HEK293 (cell line): ENCODE measurements around the gene SH3YL1.
A peak's percentile ranks its signal among the peaks of the same experiment; 100 is the strongest.

Experiments used
- CTCF ChIA-PET: fragments of 350-600 bp; formaldehyde crosslinking; extraction: SDS; loops from one replicate; lab custom pipeline; 2021; ENCODE audit warnings: antibody characterized with exemption; lab: Yijun Ruan, JAX
- POLR2A ChIA-PET: fragments of 300-600 bp; formaldehyde crosslinking; extraction: SDS; loops from one replicate; lab custom pipeline; 2020; ENCODE audit warnings: antibody characterized with exemption, inconsistent platforms; lab: Yijun Ruan, JAX
- H3K27ac ChIP-seq: fragments of 200-500 bp; sonication (Bioruptor generic); 2 replicates; pipeline ENCODE4 v1.5.1; 2014; ENCODE audit warnings: low read depth, low read length, control low read depth, inconsistent platforms; ENCODE audit errors: extremely low read depth
- H3K36me3 ChIP-seq, 2 experiments: fragments of 200-500 bp in 1 of 2; sonication (Bioruptor generic) in 1 of 2; 1 replicate in 1 of 2; 2 replicates in 1 of 2; pipeline ENCODE4 v1.5.1; 2014 to 2017; ENCODE audit warnings: inconsistent platforms in 2 of 2, low read length in 2 of 2; ENCODE audit not compliant: control insufficient read depth in 2 of 2, insufficient read depth in 1 of 2
- H3K4me1 ChIP-seq: fragments of 200-500 bp; sonication (Bioruptor generic); 2 replicates; pipeline ENCODE4 v1.5.1; 2014; ENCODE audit warnings: mild to moderate bottlenecking, low read length, inconsistent platforms; ENCODE audit not compliant: control insufficient read depth, insufficient read depth
- H3K4me3 ChIP-seq: 2 replicates; pipeline ENCODE4 v1.5.1; 2011; ENCODE audit warnings: low read depth, mild to moderate bottlenecking, control low read depth, low read length, moderate library complexity
- H3K9me3 ChIP-seq: fragments of 200-500 bp; sonication (Bioruptor generic); 2 replicates; pipeline ENCODE4 v1.5.1; 2014; ENCODE audit warnings: low read depth, low read length, inconsistent platforms; ENCODE audit not compliant: control insufficient read depth, insufficient read depth
- ATF2 ChIP-seq: fragments of 450-650 bp; formaldehyde crosslinking; IDR thresholded peaks from 2 replicates; pipeline ENCODE4 v1.5.1; 2016; ENCODE audit warnings: missing biosample characterization, missing genetic modification characterization, low read depth
- SCRT2 ChIP-seq: fragments of 450-650 bp; formaldehyde crosslinking; IDR thresholded peaks from 2 replicates; pipeline ENCODE4 v1.5.1; 2016; ENCODE audit warnings: missing biosample characterization, missing genetic modification characterization
- SETDB1 ChIP-seq: IDR thresholded peaks from one replicate; pipeline ENCODE4 v1.6.1; 2017; ENCODE audit warnings: mild to moderate bottlenecking, low read length, moderate library complexity, mixed read lengths; ENCODE audit not compliant: insufficient read length
- TRIM28 ChIP-seq: IDR thresholded peaks from 2 replicates; pipeline ENCODE4 v1.6.1; 2011; ENCODE audit warnings: low read length, control low read depth, borderline replicate concordance
- ZBTB8A ChIP-seq: fragments of 450-650 bp; formaldehyde crosslinking; IDR thresholded peaks from 2 replicates; pipeline ENCODE4 v1.5.1; 2016; ENCODE audit warnings: missing biosample characterization, missing genetic modification characterization
- ZNF114 ChIP-seq: fragments of 450-650 bp; formaldehyde crosslinking; IDR thresholded peaks from 2 replicates; pipeline ENCODE4 v1.5.0; 2017; ENCODE audit warnings: missing biosample characterization, missing genetic modification characterization
- ZNF2 ChIP-seq: fragments of 450-650 bp; formaldehyde crosslinking; IDR thresholded peaks from 2 replicates; pipeline ENCODE4 v1.5.1; 2016; ENCODE audit warnings: missing biosample characterization, missing genetic modification characterization
- ZNF24 ChIP-seq: fragments of 450-650 bp; formaldehyde crosslinking; IDR thresholded peaks from 2 replicates; pipeline ENCODE4 v1.5.1; 2016; ENCODE audit warnings: missing biosample characterization, missing genetic modification characterization
- ZNF266 ChIP-seq: fragments of 450-650 bp; formaldehyde crosslinking; IDR thresholded peaks from 2 replicates; pipeline ENCODE4 v1.5.1; 2016; ENCODE audit warnings: missing biosample characterization, missing genetic modification characterization, low read depth
- ZNF324 ChIP-seq: fragments of 450-650 bp; formaldehyde crosslinking; IDR thresholded peaks from 2 replicates; pipeline ENCODE4 v1.5.1; 2016; ENCODE audit warnings: missing biosample characterization, missing genetic modification characterization
- ZNF350 ChIP-seq: fragments of 450-650 bp; formaldehyde crosslinking; IDR thresholded peaks from 2 replicates; pipeline ENCODE4 v1.5.0; 2017; ENCODE audit warnings: missing biosample characterization, mild to moderate bottlenecking, missing genetic modification characterization
- ZNF449 ChIP-seq: fragments of 450-650 bp; formaldehyde crosslinking; IDR thresholded peaks from 2 replicates; pipeline ENCODE4 v1.5.1; 2017; ENCODE audit warnings: missing biosample characterization, mild to moderate bottlenecking, missing genetic modification characterization, moderate library complexity
- ZNF510 ChIP-seq: fragments of 450-650 bp; formaldehyde crosslinking; IDR thresholded peaks from 2 replicates; pipeline ENCODE4 v1.5.1; 2018; ENCODE audit warnings: mild to moderate bottlenecking, missing genetic modification characterization, missing biosample characterization; ENCODE audit not compliant: insufficient replicate concordance
- ZNF560 ChIP-seq: fragments of 450-650 bp; formaldehyde crosslinking; IDR thresholded peaks from 2 replicates; pipeline ENCODE4 v1.5.1; 2017; ENCODE audit warnings: missing biosample characterization, missing genetic modification characterization, borderline replicate concordance
- ZNF610 ChIP-seq: fragments of 450-650 bp; formaldehyde crosslinking; IDR thresholded peaks from 2 replicates; pipeline ENCODE4 v1.5.1; 2016; ENCODE audit warnings: missing biosample characterization, missing genetic modification characterization, borderline replicate concordance
- ZNF658 ChIP-seq: fragments of 450-650 bp; formaldehyde crosslinking; IDR thresholded peaks from 2 replicates; pipeline ENCODE4; 2016; ENCODE audit warnings: missing biosample characterization, missing genetic modification characterization
- ZNF747 ChIP-seq: fragments of 450-650 bp; formaldehyde crosslinking; IDR thresholded peaks from 2 replicates; pipeline ENCODE4 v1.5.1; 2016; ENCODE audit warnings: missing biosample characterization, missing genetic modification characterization
- ZSCAN23 ChIP-seq: fragments of 450-650 bp; formaldehyde crosslinking; IDR thresholded peaks from 2 replicates; pipeline ENCODE4 v1.5.1; 2016; ENCODE audit warnings: missing biosample characterization, missing genetic modification characterization
- TF ChIP-seq, protein P1 (sequence below): fragments of 450-650 bp; IDR thresholded peaks from 2 replicates; pipeline ENCODE4 v1.5.1; 2018; ENCODE audit warnings: missing biosample characterization, mild to moderate bottlenecking, missing genetic modification characterization
- TF ChIP-seq, protein P2 (sequence below): fragments of 450-650 bp; formaldehyde crosslinking; IDR thresholded peaks from 2 replicates; pipeline ENCODE4 v1.5.1; 2017; ENCODE audit warnings: missing biosample characterization, missing genetic modification characterization

SH3YL1 gene

DNA sequence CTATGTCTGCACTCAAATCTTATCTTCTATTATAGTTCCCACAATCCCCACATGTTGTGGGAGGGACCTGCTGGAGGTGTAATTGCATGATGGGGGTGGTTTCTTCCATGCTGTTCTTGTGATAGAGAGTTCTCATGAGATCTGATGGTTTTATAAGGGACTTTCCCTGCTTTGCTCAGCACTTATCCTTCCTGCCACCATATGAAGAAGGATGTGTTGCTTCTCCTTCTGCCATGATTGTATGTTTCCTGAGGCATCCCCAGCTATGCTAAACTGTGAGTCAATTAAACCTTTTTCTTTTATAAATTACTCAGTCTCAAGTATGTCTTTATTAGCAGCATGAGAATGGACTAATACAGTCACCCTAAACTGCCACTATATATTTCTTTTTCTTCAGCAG lies 79.1 kb downstream of the SH3YL1 start (continued):
- no peak for TF ChIP-seq ZNF266 (tag by site-specific recombination)
- no peak for TF ChIP-seq ZNF24 (tag by site-specific recombination)
- no peak for TF ChIP-seq ZNF449 (tag by site-specific recombination)

- ChIA-PET CTCF (no interaction called here), POLR2A (no interaction called here)
- TF ChIP-seq ZNF510 (tag by site-specific recombination) (peak; percentile 55), ZNF324 (tag by site-specific recombination) (no peak), SETDB1 (peak; percentile 99), ATF2 (tag by site-specific recombination) (no peak), ZNF610 (no peak), SCRT2 (tag by site-specific recombination) (no peak), ZNF2 (tag by site-specific recombination) (no peak), ZBTB8A (tag by site-specific recombination) (no peak), ZNF747 (no peak), ZNF658 (tag by site-specific recombination) (no peak), TRIM28 (0 out of 2 replicates have a peak, but pooled peaks have one; percentile 42), ZNF114 (tag by site-specific recombination) (no peak), ZNF560 (tag by site-specific recombination) (no peak), ZSCAN23 (no peak), ZNF350 (tag by site-specific recombination) (no peak)
- TF ChIP-seq, protein P1, sequence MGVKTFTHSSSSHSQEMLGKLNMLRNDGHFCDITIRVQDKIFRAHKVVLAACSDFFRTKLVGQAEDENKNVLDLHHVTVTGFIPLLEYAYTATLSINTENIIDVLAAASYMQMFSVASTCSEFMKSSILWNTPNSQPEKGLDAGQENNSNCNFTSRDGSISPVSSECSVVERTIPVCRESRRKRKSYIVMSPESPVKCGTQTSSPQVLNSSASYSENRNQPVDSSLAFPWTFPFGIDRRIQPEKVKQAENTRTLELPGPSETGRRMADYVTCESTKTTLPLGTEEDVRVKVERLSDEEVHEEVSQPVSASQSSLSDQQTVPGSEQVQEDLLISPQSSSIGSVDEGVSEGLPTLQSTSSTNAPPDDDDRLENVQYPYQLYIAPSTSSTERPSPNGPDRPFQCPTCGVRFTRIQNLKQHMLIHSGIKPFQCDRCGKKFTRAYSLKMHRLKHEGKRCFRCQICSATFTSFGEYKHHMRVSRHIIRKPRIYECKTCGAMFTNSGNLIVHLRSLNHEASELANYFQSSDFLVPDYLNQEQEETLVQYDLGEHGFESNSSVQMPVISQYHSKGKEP (tag by site-specific recombination) = no peak
- TF ChIP-seq, protein P2, sequence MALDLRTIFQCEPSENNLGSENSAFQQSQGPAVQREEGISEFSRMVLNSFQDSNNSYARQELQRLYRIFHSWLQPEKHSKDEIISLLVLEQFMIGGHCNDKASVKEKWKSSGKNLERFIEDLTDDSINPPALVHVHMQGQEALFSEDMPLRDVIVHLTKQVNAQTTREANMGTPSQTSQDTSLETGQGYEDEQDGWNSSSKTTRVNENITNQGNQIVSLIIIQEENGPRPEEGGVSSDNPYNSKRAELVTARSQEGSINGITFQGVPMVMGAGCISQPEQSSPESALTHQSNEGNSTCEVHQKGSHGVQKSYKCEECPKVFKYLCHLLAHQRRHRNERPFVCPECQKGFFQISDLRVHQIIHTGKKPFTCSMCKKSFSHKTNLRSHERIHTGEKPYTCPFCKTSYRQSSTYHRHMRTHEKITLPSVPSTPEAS (tag by site-specific recombination) = no peak
- TF ChIP-seq, all 188 proteins: peak for 3
- Histone ChIP-seq H3K27ac (no peak overlapping the region), H3K4me3 (no peak overlapping the region), H3K9me3 (no peaks in the 10 kb centered on the region), H3K36me3 (no peaks in the 10 kb centered on the region), H3K4me1 (no peaks in the 10 kb centered on the region)
Measured at GRCh38 chr2:182509-183122, 81.2 kb downstream of the SH3YL1 start.
